Effector CD4-positive, alpha-beta T cell (primary cell): ENCODE measurements around the gene RHOC.

Experiments
- DNase-seq: peaks from one replicate; pipeline ENCODE4 v3.0.0-alpha.2; 2020

Gene RHOC

DNA sequence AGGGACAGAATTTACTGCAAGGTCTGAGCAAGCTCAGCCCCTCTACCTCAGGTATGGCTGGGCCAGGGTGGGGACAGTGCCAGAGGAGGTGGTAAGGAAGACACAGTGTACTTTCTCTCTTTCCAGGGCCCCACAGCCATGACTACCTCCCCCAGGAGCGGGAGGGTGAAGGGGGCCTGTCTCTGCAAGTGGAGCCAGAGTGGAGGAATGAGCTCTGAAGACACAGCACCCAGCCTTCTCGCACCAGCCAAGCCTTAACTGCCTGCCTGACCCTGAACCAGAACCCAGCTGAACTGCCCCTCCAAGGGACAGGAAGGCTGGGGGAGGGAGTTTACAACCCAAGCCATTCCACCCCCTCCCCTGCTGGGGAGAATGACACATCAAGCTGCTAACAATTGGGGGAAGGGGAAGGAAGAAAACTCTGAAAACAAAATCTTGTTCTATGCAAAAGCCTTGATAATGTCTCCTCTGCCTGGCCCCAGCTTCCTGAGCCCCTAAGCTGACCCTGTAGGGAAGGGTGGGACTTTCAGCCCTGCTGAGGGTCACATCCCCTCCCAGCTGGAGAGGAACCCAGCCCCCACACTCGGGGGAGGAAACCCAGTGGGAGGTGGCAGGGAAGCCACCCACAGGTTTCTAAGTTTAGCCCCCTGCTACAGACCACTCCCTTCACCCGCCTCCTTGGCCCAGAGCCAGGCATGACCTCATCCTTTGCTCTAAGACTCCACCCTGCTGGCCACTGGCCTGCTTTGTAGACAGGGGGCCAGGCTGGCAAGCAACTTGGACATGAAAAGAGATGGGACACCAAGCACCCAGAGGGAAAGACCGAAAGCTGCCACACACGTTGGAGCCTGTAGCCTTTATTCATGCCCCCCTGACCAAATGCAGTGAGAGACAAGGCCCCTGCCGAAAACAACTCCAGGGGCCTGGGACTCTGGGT lies 6.4 kb downstream of the RHOC start:
- peak; percentile 46 for DNase-seq

DNA sequence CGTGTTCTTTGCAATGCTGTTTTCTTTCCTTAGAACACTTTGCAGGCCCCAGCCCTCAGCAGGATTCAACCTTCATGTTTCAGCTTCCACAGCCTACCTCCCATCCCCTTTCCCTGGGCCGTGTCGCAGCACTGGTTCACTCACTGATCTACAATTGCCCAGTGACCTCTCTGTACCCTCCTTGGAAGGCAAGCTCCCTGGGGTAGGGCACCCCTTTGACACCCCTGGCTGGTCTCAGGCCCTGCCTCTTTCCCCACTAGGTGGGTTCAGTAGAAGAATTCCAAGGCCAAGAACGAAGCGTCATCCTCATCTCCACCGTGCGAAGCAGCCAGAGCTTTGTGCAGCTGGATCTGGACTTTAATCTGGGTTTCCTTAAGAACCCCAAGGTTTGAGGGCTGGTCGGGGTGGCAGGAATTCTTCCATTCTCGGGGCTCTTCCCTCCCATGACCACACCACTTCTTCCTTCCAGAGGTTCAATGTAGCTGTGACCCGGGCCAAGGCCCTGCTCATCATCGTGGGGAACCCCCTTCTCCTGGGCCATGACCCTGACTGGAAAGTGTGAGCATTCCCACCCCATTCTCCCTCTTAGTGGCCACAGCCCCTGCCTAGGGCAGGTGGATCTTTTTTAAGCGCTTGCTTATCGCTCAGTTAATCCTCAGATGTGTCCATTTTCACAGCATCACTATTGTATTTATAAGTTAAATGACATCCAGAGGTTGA lies 7.3 kb downstream of the RHOC start:
- DNase-seq, result no peak

DNA sequence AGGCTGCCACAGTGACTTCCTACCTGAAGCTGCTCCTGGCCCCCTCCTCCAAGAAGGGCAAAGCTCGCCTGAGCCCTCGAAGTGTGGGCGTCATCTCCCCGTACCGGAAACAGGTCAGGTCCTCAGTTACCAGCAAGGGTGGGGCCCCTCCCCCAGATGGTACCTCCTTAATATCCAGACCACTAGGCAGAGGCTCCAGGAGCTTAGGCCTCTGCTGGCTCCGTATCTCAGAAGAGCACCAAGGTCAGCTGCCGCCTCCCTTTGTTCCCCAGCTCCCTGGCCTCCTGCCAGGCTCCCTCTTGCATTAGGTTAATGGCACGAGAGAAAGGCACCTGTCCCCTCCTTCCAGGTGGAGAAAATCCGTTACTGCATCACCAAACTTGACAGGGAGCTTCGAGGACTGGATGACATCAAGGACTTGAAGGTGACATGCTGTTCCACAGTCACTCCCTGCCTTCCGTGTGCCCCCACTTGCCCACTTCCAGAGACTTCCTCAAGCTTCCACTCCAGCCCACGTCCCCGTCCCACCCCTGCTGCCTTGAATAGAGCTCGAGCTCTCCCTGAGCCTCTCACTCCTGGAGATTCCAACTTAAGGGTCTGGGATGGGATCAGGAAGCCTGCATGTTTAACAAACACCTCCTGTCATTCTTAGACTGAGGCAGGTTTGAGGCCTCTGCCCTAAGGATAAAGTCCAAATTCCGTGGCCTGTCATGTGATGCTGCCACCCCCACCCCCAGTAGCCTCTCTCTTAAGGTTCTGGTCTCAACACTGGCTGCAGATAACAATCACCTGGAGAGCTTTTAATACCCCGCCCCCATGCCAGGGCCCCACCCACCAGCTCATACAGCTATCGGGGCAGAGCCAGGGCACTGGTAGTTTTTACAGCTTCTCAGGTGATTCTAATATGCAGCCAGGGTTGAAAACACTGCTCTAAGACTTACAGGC lies 8.3 kb downstream of the RHOC start:
- no peak for DNase-seq

DNA sequence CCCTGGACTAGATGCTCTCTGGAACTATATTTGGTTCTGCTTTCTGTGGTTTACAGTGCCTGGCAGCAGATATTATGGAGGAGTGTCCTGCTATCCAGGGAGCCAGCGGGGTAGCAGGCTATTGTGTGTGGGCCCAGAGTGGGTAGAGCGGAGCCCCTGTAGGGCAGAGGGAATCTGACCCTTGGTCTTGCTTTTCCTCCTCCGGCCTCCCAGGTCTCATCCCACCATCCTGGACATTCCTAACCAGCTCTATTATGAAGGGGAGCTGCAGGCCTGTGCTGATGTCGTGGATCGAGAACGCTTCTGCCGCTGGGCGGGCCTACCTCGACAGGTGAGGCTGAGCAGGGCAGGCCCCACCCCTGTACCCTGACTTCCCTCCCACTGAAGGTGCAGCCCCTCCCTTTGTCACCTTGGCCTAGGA lies 9.1 kb downstream of the RHOC start:
- no peak for DNase-seq

DNA sequence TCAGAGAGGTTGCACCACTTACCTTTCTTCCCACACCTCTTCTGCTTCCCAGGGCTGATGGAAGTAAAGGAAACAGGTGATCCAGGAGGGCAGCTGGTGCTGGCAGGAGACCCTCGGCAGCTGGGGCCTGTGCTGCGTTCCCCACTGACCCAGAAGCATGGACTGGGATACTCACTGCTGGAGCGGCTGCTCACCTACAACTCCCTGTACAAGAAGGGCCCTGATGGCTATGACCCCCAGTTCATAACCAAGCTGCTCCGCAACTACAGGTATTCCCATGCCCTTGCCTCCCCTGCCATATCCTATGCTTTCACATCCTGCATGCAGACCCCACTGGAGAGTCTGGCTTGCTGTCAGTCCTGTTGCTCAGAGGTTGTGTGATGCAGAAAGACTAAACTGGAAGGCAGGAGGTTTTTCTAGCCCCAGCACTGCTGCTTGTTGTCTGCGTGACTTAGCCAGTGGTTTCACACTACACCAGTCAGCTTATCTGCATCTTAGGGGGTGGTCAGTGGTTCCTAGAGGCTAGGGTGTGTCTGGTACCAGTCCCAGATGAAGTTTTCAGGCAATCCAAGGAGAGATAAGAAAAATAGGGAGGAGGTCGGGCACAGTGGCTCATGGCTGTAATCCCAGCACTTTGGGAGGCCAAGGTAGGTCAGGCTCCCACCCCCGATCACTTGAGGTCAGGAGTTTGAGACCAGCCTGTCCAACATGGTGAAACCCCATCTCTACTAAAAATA lies 10.2 kb downstream of the RHOC start:
- no peak for DNase-seq

DNA sequence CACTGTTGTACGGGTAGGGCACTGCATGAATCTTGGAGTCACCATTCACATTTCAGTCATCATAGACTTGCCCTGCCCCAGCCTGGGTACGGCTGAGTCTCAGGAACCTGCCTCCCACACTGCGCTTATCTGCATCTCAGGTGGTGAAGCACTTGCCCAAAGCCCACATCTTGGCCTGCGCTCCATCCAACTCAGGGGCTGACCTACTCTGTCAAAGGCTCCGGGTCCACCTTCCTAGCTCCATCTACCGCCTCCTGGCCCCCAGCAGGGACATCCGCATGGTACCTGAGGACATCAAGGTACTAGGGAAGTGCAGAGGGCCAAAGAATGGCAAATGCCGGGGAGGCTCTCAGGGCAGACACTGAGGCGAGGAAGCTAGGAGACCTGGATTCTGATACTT lies 11.7 kb downstream of the RHOC start:
- DNase-seq, result no peak

DNA sequence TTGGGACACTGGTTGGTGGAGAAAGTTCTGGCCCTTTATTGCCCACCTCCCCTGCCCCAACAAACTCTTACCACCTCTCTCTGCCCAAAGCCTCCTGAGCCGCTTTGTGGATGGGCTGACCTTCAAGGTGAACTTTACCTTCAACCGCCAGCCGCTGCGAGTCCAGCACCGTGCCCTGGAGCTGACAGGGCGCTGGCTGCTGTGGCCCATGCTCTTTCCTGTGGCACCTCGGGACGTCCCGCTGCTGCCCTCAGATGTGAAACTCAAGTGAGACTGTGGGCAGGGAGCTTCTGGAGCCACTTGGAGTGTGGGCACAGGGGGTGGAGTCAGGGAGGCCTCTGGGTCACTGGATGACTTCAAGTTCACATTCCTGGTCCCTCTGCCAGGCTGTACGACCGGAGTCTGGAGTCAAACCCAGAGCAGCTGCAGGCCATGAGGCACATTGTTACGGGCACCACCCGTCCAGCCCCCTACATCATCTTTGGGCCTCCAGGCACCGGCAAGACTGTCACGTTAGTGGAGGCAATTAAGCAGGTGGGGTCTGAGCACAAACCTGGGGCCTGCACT lies 12.5 kb downstream of the RHOC start:
- DNase-seq, result no peak

DNA sequence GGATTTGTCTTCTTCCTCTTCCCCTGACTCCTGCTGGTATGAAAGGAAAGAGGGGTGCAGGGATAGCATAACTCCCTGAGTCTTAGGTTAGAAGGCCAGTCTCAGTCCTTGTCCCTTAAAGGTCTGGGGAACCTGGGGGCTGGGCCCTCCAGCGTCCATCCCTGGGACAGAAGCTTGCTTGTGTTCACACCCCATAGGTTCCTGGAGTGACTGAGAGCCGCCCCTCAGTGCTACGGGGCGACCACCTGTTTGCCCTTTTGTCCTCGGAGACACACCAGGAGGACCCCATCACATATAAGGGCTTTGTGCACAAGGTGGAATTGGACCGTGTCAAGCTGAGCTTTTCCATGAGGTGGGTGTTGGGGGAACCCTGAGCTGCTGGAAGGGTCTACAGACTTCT lies 13.1 kb downstream of the RHOC start:
- no peak for DNase-seq

DNA sequence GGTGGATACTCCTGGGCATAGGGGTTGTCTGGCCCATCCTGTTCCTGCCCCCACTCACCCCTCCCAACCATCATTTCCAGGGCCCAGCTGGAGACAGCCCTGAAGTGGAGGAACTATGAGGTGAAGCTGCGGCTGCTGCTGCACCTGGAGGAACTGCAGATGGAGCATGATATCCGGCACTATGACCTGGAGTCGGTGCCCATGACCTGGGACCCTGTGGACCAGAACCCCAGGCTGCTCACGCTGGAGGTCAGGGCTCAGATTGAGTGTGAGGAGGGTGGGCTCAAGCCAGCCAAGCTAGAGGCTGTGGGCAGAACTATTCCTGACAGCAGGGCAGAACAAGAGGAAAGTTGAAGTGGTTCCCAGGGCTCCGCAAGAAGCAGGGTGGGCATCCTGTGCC lies 14.2 kb downstream of the RHOC start:
- no peak for DNase-seq

DNA sequence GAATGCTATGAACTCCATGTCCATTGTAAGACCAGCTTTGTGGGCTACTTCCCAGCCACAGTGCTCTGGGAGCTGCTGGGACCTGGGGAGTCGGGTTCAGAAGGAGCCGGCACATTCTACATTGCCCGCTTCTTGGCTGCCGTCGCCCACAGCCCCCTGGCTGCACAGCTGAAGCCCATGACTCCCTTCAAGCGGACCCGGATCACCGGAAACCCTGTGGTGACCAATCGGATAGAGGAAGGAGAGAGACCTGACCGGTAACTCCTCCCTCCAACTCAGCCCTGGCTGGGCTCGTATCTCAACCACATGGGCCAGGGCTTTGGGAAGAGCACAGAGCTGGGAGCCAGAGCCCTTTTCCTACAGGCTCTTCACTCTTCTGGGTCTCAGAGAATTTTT lies 17.1 kb downstream of the RHOC start:
- DNase-seq, result no peak

DNA sequence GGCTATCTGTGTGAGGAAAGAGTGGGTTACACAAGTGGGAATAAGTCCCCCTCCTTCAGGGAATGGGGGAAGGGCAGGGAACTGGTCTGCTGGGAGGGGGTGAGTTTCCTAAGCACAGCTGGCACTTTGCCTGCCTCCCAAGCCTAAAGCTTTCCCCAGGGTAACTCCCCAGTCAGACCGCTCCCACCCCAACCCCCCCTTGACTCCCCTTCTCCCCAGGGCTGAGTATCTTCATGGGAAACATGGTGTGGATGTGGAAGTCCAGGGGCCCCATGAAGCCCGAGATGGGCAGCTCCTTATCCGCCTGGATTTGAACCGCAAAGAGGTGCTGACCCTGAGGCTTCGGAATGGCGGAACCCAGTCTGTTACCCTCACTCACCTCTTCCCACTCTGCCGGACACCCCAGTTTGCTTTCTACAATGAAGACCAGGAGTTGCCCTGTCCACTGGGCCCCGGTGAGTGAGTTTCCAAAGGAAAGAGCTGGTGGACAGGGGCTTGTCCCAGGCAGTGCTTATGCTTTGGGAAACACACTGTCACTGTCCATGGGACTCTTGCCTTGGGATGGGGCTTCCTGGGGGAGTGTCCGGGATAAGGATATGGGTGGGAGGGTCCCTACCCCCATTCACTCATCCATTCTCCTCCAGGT lies 17.6 kb downstream of the RHOC start:
- DNase-seq, result no peak

DNA sequence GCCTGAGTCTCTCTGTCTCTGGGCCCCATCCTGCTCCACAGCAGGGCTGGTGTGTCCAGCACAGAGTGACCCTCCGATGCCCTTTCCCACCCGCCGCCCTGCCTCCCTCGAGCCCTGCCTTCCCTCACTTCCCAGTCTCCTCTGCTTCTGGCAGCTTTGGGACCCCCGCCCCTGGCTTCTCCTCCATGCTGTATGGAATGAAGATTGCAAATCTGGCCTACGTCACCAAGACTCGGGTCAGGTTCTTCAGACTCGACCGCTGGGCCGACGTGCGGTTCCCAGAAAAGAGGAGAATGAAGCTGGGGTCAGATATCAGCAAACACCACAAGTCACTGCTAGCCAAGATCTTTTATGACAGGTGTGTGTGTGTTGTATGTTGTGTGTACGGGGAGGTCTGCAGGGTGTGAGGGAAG lies 18.1 kb downstream of the RHOC start:
- DNase-seq, result no peak

DNA sequence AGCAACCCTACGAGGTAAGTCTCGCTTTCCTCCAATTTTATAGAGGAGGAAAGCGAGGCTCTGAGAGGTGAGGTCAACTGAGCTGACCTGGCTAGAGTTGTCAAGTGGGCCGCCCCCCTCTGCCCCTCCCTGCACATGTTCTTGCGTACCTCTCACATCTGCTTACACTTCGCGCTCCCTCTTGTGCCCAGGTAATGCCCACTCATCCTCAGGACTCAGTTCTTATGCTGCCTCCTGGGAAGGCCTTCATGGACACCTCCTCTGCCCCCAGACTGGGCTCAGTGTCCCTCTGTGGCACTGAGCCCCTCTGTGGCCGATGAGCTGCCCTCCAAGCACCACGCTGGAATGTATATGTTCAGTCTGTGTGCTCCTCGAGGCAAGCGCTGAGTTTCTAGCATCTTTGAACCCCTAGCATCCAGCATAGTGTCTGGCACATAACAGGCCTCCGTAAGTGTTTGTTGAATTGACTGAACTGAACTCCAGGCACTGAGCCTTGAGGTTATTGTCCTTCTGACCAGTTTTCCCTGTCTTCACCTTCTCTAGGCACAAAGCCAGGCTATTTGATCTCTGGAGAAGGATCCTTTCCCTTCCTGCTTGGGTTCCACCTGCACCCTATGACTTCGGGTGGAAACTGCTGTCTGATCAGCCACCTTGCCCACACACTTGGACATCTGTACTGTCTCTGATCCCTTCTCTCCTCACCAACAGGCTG lies 19.0 kb downstream of the RHOC start:
- no peak for DNase-seq

DNA sequence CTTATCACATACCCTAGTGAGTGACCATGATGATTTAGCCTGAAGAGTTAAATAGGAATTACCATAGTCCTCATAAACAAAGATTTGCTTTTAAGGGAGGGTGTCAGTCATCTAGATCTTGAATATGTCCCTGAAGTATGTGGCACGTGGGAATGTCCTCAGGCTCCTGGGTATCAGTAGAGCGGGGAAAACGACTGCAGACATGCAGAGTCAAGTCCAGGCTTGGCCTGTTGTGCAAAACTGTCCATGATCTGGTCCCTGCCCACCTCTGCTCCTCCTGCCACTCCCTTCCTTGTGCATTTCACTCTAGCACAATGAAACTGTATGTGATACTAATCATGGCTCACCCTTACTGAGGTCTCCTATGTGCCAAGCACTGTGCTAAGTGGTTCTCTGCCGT lies 19.6 kb downstream of the RHOC start:
- no peak for DNase-seq

DNA sequence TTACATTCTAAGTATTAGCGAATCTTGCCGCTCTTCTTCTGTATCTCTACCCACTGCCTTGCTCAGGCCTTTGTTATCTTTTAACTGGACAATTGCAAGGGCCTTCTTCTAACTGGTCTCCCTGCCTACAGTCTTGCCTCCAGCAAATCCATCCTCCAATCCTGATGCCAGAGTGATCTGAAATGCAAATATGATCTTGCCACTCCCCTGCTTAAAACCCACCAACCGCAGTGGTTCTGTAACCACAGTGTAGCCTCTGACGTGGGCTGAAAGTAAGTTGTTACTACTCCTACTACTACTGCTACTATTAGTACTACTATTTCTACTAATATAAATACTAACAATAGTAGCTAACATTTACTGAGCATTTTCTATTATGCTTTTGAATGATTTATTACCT lies 20.1 kb downstream of the RHOC start:
- no peak for DNase-seq

DNA sequence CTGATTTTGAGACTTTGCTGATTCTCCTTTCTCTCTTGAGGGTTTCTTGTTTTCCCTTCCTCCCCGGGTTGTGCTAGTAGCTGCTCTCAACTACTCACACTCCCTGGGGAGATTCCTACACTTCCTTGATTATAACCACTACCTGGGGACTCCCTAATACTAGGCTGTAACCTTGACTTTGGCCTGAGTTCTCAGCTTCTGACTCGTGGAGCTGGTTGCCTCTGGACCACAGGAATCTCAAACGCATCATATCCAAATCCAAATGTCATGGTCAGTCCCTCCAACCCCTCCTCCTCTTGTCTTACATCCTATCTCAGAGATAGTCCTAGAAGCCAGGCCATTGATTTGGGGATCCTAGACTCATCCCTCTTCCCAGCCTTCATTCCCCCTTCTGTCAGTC lies 20.5 kb downstream of the RHOC start:
- no peak for DNase-seq

DNA sequence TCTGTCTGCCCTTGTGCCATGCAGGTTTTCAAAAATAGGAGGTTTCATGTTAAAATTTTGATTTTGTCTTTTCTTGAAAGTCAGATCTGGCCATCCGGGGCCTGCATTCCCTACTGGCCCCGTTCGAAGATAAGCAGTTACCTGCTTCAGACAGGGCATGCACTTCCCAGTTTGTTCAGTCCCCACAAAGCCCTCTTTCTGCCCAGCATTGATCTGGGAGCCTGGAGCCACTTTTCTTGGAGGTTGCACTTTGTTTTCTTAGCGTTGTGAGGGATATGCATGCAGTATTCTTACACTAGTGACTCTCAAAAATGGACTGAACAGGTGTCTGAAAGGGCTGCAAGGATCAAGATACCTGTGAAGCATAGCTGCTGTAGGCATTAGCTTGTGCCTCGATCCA lies 21.0 kb downstream of the RHOC start:
- DNase-seq, result no peak

DNA sequence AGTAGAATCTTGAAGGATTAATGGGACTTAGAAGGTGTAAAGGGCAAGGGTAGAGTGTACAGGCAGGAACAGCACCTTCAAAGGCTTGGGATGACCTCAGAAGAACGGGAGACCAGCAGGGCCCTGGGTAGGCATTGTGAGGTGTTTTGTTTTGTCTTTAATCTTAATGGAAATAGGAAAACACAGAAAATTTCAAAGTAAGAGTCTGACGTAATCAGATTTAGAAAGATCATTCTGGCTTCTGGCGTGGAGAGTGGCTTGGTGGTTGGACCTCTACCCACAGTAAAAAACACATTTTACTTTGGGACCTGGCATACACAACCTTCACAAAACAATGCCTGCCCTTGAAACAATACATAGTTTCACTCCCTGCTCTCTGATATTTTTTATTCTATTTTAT lies 28.3 kb downstream of the RHOC start:
- no peak for DNase-seq

DNA sequence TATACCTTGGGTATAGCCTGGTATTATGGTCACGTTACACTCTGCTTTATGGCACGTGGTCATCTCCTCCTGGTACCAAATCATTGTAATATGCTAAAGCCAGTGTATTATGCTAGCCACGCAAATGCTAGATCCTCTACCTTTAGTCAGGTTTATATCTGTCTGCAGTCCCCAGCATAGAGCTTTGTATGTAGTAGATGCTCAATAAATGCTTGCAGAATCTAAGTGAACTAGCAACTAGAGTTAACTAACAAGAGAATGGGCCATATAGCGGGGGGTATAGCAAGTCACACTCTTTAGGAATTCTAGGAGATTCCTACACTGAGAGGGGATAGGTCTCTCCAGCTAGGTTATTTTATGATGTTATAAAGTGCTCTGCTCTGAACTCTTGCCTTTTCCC lies 29.4 kb downstream of the RHOC start:
- DNase-seq, result no peak

DNA sequence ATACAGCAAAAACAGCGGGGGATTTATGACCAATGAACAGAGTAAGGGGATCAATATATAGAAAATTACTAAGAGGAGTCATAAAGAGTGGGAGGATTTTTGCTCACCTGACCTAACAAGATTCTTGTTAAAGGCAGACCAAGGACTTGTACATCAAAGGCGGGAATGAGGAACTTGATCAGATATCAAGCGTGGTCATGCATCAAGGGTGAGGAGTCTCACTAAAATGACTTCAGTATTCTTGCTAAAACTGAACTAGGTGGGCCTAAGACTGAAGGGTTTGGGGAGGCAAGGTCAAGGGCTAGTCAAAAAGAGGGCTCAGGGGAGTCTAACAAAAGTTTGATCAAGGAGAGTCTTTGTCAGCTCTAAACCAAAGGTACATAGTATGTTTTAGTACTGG lies 30.4 kb downstream of the RHOC start:
- no peak for DNase-seq
